Liver (tissue), 9 donors: ENCODE data around the gene HPN. TPM values are rescaled to one million over a fixed set of nuclear protein-coding genes. Genes with fewer than 3 reads are reported as not detected.

Experiments
- DNase-seq: peaks from one replicate; pipeline ENCODE4 v3.0.0-alpha.2; 2017; ENCODE audit warnings: low spot score
- H3K27ac ChIP-seq, 2 donors: one replicate each; pipeline ENCODE4 v1.7.0; 2013; ENCODE audit warnings: inconsistent platforms in 2 of 2, low read length in 2 of 2, control low read depth in 1 of 2, low read depth in 1 of 2, mild to moderate bottlenecking in 1 of 2
- H3K27me3 ChIP-seq, 4 donors: one replicate each; pipeline versions ENCODE4 v1.6.1 to v1.7.0; 2013; ENCODE audit warnings: low read length in 3 of 4, inconsistent platforms in 1 of 4, mild to moderate bottlenecking in 1 of 4, moderate library complexity in 1 of 4; ENCODE audit not compliant: control insufficient read depth in 4 of 4, insufficient read depth in 4 of 4
- H3K36me3 ChIP-seq, 4 donors: one replicate each; pipeline versions ENCODE4 v1.6.1 to v1.7.0; 2013; ENCODE audit warnings: low read length in 3 of 4, mild to moderate bottlenecking in 3 of 4, low read depth in 1 of 4, moderate library complexity in 1 of 4; ENCODE audit not compliant: control insufficient read depth in 4 of 4, insufficient read depth in 3 of 4
- H3K4me1 ChIP-seq, 4 donors: one replicate each; pipeline versions ENCODE4 v1.6.1 to v1.7.0; 2013; ENCODE audit warnings: low read length in 3 of 4, mild to moderate bottlenecking in 3 of 4, moderate library complexity in 1 of 4; ENCODE audit not compliant: control insufficient read depth in 4 of 4, insufficient read depth in 4 of 4
- H3K4me3 ChIP-seq, 3 donors: one replicate each; pipeline versions ENCODE4 v1.6.1 to v1.7.0; 2013; ENCODE audit warnings: low read length in 3 of 3, control low read depth in 1 of 3, low read depth in 1 of 3, mild to moderate bottlenecking in 1 of 3
- H3K9ac ChIP-seq, 2 donors: one replicate each; pipeline ENCODE4 v1.7.0; 2013; ENCODE audit warnings: low read length in 2 of 2, mild to moderate bottlenecking in 2 of 2, moderate library complexity in 2 of 2, control low read depth in 1 of 2, low read depth in 1 of 2
- H3K9me3 ChIP-seq, 4 donors: one replicate each; pipeline versions ENCODE4 v1.6.1 to v1.7.0; 2013; ENCODE audit warnings: low read length in 3 of 4; ENCODE audit not compliant: control insufficient read depth in 4 of 4
- FOXA1 ChIP-seq: IDR thresholded peaks from 2 replicates; pipeline ENCODE4 v1.6.1; 2016; ENCODE audit warnings: antibody characterized with exemption
- FOXA2 ChIP-seq: IDR thresholded peaks from 2 replicates; pipeline ENCODE4 v1.6.1; 2016; ENCODE audit warnings: antibody characterized with exemption
- GABPA ChIP-seq, 2 donors: IDR thresholded peaks in 1 of 2; conservative IDR thresholded peaks in 1 of 2; 2 replicates each; pipeline ENCODE4 v1.6.1; 2016; ENCODE audit warnings: antibody characterized with exemption in 2 of 2, mild to moderate bottlenecking in 1 of 2, moderate library complexity in 1 of 2
- HNF4G ChIP-seq: IDR thresholded peaks from 2 replicates; pipeline ENCODE4 v1.6.1; 2016; ENCODE audit warnings: antibody characterized with exemption
- JUND ChIP-seq, 2 donors: IDR thresholded peaks; 2 replicates each; pipeline ENCODE4 v1.6.1; 2016; ENCODE audit warnings: antibody characterized with exemption in 2 of 2
- RXRA ChIP-seq, 2 donors: IDR thresholded peaks; 2 replicates each; pipeline ENCODE4 v1.6.1; 2017 to 2018; ENCODE audit warnings: antibody characterized with exemption in 2 of 2, mild to moderate bottlenecking in 1 of 2
- YY1 ChIP-seq: IDR thresholded peaks from 2 replicates; pipeline ENCODE4 v1.6.1; 2016; ENCODE audit warnings: antibody characterized with exemption, mild to moderate bottlenecking
- WGBS: extraction: QIAGEN DNeasy Blood & Tissue Kit; methylation state at CpG from one replicate; pipeline ENCODE4 v1.1.7; 2013; 5-methylcytosine and 5-hydroxymethylcytosine counted together
- polyA plus RNA-seq, 2 donors: library from polyadenylated mRNA; stranded (reverse) in 1 of 2; unstranded in 1 of 2; fragments of 200-250 nt in 1 of 2; fragments of >200 nt in 1 of 2; fragmentation: Nextera tagmentation in 1 of 2; extraction: Ambion mirVana in 1 of 2; gene quantifications; one replicate each; pipeline versions ENCODE4 v1.2.1 to v1.2.3, GENCODE V29; 2013 to 2015
- total RNA-seq, 2 donors: library from RNA; depleted of rRNA; stranded (reverse); fragments of >200 nt; gene quantifications; one replicate each; pipeline ENCODE4 v1.2.3, GENCODE V29; 2014
- TF ChIP-seq, protein P1 (sequence below): IDR thresholded peaks from 2 replicates; pipeline ENCODE4 v1.6.1; 2016; ENCODE audit warnings: antibody characterized with exemption, mild to moderate bottlenecking
- TF ChIP-seq, protein P2 (sequence below): fragments of 150-350 bp; IDR thresholded peaks from 2 replicates; pipeline ENCODE4 v1.5.1; 2017; ENCODE audit warnings: improper control_type of control experiment, low read depth, low read length; ENCODE audit not compliant: missing input control
- TF ChIP-seq, protein P3 (sequence below): IDR thresholded peaks from 2 replicates; pipeline ENCODE4 v1.6.1; 2016; ENCODE audit warnings: antibody characterized with exemption
- donor health status: healthy.
- donor health status: healthy.
- donor health status: healthy.
- donor health status: healthy.
- donor health status: healthy.

Gene HPN
- total and polyA plus RNA-seq, 4 donors, result 130 to 535 (median 335) TPM

DNA sequence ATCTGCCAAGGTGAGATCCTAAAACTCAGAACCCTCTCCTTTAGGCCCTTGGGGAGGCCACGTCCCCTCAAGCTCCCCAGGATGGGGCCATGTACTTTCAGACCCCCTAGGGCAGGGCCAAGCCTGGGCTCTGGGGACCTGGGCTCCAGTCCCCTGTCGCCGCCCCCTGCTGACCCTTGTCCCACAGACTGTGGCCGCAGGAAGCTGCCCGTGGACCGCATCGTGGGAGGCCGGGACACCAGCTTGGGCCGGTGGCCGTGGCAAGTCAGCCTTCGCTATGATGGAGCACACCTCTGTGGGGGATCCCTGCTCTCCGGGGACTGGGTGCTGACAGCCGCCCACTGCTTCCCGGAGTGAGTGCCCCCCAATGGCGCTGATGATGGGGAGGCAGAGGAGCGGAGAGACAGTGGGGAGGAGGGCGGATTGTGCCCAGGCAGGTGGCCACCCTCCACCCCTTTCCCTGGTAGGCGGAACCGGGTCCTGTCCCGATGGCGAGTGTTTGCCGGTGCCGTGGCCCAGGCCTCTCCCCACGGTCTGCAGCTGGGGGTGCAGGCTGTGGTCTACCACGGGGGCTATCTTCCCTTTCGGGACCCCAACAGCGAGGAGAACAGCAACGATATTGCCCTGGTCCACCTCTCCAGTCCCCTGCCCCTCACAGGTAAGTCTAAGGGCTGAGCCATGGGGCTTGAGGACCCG is 18.8 kb downstream of the HPN start:
- TF ChIP-seq, protein P1, sequence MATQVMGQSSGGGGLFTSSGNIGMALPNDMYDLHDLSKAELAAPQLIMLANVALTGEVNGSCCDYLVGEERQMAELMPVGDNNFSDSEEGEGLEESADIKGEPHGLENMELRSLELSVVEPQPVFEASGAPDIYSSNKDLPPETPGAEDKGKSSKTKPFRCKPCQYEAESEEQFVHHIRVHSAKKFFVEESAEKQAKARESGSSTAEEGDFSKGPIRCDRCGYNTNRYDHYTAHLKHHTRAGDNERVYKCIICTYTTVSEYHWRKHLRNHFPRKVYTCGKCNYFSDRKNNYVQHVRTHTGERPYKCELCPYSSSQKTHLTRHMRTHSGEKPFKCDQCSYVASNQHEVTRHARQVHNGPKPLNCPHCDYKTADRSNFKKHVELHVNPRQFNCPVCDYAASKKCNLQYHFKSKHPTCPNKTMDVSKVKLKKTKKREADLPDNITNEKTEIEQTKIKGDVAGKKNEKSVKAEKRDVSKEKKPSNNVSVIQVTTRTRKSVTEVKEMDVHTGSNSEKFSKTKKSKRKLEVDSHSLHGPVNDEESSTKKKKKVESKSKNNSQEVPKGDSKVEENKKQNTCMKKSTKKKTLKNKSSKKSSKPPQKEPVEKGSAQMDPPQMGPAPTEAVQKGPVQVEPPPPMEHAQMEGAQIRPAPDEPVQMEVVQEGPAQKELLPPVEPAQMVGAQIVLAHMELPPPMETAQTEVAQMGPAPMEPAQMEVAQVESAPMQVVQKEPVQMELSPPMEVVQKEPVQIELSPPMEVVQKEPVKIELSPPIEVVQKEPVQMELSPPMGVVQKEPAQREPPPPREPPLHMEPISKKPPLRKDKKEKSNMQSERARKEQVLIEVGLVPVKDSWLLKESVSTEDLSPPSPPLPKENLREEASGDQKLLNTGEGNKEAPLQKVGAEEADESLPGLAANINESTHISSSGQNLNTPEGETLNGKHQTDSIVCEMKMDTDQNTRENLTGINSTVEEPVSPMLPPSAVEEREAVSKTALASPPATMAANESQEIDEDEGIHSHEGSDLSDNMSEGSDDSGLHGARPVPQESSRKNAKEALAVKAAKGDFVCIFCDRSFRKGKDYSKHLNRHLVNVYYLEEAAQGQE, result peak; percentile 16
- no peak for TF ChIP-seq JUND (IDR thresholded peaks at IDR 0.05)
- no peak overlapping the region for H3K9ac ChIP-seq
- peaks cover 0 to 6% (median 4%) of the 10 kb centered on the region in 4 donors for H3K4me1 ChIP-seq
- no peaks in the 10 kb centered on the region for H3K9me3 ChIP-seq
- H3K36me3 ChIP-seq, result peaks cover 2 to 12% (median 7%) of the 10 kb centered on the region in 4 donors
- DNase-seq, result no peak
- H3K27me3 ChIP-seq, result no peaks in the 10 kb centered on the region
- no peak overlapping the region for H3K27ac ChIP-seq
- 95% methylated on average over 29 of the region's 29 CpGs for WGBS
- no peak overlapping the region for H3K4me3 ChIP-seq

DNA sequence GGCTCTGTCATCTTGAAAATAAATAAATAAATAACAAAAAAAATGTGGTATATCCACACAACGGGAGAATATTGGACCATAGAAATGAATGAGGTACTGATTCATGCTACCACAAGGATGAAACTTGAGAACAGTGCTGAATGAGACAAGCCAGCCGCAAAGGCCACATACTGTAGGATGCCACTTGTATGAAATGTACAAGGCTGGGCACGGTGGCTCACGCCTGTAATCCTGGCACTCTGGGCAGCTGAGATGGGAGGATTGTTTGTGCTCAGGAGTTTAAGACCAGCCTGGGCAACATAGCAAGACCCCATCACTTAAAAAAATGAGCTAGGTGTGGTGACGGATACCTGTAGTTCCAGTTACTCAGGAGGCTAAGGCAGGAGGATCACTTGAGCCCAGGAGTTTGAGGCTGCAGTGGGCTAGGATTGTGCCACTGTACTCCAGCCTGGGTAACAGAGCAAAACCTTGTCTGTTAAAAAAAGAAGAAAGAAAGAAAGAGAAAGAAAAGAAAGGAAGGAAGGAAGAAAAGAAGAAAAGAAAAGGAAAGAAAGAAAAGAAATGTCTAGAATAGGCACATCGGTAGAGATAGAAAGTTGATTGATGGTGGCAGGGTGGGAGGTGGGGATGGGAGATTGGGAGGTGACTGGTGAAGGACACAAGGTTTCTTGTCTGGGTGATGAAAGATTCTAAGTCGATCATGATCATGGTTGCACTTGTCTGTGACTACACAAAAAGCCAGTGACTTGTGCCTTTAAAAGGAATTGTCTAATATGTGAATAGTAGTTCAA is 20.3 kb downstream of the HPN start:
- Histone ChIP-seq H3K4me3 (no peak overlapping the region), H3K9me3 (no peaks in the 10 kb centered on the region), H3K27me3 (no peaks in the 10 kb centered on the region), H3K36me3 (peaks cover 2 to 12% (median 6%) of the 10 kb centered on the region in 4 donors), H3K4me1 (peaks cover 0 to 1% (median 0%) of the 10 kb centered on the region in 4 donors), H3K9ac (no peak overlapping the region), H3K27ac (no peak overlapping the region)
- WGBS, result 86% methylated on average over 7 of the region's 7 CpGs
- TF ChIP-seq RXRA (IDR thresholded peaks at IDR 0.05), result no peak
- DNase-seq, result no peak

DNA sequence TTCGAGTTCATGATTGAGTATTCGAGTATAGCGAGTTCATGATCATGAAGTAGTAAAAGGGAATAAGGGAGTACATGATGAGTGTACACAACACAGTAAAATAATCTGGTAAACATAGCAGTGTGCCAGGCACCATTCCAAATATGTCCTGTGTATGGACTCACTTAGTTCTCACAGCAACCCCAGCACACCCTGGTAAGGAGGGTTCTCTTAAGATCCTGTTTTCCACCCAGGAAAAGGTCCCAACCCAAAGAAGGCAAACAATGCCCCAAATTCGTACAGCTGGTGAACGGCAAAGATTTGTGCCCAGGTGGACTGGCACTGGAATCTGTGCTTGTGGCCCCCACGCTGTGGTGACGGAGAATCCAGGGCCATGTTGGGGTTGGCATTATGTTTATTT is 21.4 kb downstream of the HPN start:
- peaks cover 0 to 3% (median 0%) of the 10 kb centered on the region in 4 donors for H3K4me1 ChIP-seq
- H3K4me3 ChIP-seq, result no peak overlapping the region
- no peak for DNase-seq
- no peak overlapping the region for H3K9ac ChIP-seq
- 91% methylated on average over 7 of the region's 7 CpGs for WGBS
- H3K36me3 ChIP-seq, result peaks cover 2 to 12% (median 6%) of the 10 kb centered on the region in 4 donors
- no peaks in the 10 kb centered on the region for H3K9me3 ChIP-seq
- TF ChIP-seq FOXA1 (no peak), YY1 (no peak), GABPA (IDR thresholded peaks at IDR 0.05 in 1 of 2, conservative IDR thresholded peaks at IDR 0.05 in 1 of 2) (no peak), RXRA (IDR thresholded peaks at IDR 0.05) (no peak), HNF4G (no peak), FOXA2 (no peak)
- TF ChIP-seq, protein P1, result no peak
- TF ChIP-seq, protein P2, sequence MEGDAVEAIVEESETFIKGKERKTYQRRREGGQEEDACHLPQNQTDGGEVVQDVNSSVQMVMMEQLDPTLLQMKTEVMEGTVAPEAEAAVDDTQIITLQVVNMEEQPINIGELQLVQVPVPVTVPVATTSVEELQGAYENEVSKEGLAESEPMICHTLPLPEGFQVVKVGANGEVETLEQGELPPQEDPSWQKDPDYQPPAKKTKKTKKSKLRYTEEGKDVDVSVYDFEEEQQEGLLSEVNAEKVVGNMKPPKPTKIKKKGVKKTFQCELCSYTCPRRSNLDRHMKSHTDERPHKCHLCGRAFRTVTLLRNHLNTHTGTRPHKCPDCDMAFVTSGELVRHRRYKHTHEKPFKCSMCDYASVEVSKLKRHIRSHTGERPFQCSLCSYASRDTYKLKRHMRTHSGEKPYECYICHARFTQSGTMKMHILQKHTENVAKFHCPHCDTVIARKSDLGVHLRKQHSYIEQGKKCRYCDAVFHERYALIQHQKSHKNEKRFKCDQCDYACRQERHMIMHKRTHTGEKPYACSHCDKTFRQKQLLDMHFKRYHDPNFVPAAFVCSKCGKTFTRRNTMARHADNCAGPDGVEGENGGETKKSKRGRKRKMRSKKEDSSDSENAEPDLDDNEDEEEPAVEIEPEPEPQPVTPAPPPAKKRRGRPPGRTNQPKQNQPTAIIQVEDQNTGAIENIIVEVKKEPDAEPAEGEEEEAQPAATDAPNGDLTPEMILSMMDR, result no peak
- TF ChIP-seq, protein P3, sequence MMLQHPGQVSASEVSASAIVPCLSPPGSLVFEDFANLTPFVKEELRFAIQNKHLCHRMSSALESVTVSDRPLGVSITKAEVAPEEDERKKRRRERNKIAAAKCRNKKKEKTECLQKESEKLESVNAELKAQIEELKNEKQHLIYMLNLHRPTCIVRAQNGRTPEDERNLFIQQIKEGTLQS, result no peak
- no peaks in the 10 kb centered on the region for H3K27me3 ChIP-seq
- H3K27ac ChIP-seq, result no peak overlapping the region
